Psoas muscle (tissue), 8 donors: ENCODE results near the gene HMCN1. TPM values are rescaled to one million over a fixed set of nuclear protein-coding genes. Genes with fewer than 3 reads are reported as not detected.

ENCODE experiments used
- ATAC-seq, 4 donors: fragments of 200-7000 bp; cut with Tn5 transposase; one replicate each; pipeline ENCODE4 v1.9.1; 2020; ENCODE audit warnings: moderate library complexity in 3 of 4, mild to moderate bottlenecking in 2 of 4
- DNase-seq, 2 donors: peaks; one replicate each; pipeline ENCODE4 v3.0.0-alpha.2; 2020
- H3K27ac ChIP-seq: fragments of 200-600 bp; one replicate; pipeline ENCODE4 v1.8.0; 2022
- H3K27me3 ChIP-seq, 3 donors: fragments of 200-600 bp in 1 of 3; one replicate each; pipeline versions ENCODE4 v1.6.1 to v1.8.0; 2013 to 2022; ENCODE audit warnings: low read length in 2 of 3, mild to moderate bottlenecking in 2 of 3, moderate library complexity in 1 of 3; ENCODE audit not compliant: insufficient read depth in 3 of 3
- H3K36me3 ChIP-seq, 2 donors: fragments of 200-600 bp in 1 of 2; one replicate each; pipeline versions ENCODE4 v1.6.1 to v1.8.0; 2013 to 2022; ENCODE audit warnings: low read depth in 1 of 2, mild to moderate bottlenecking in 1 of 2, moderate library complexity in 1 of 2; ENCODE audit not compliant: insufficient read depth in 1 of 2
- H3K4me1 ChIP-seq: fragments of 200-600 bp; one replicate; pipeline ENCODE4 v1.8.0; 2022
- H3K4me3 ChIP-seq: fragments of 200-600 bp; one replicate; pipeline ENCODE4 v1.8.0; 2022; ENCODE audit warnings: mild to moderate bottlenecking
- H3K9me3 ChIP-seq: fragments of 200-600 bp; one replicate; pipeline ENCODE4 v1.8.0; 2022
- WGBS, 3 donors: extraction: QIAGEN DNeasy Blood & Tissue Kit; methylation state at CpG; one replicate each; pipeline versions ENCODE4 v1.1.6 to v1.1.7; 2013; 5-methylcytosine and 5-hydroxymethylcytosine counted together
- intact Hi-C, 2 donors: fragments of 100-400 bp; cut with DNase I; formaldehyde crosslinking; loops; one replicate each; pipeline versions ENCODE4 v1.11.0 to v1.14.2; 2022
- polyA plus RNA-seq, 3 donors: library from polyadenylated mRNA; stranded (reverse); fragments of 200-250 nt; gene quantifications; one replicate each; pipeline ENCODE4 v1.2.3, GENCODE V29; 2013
- total RNA-seq, 4 donors: library from RNA; stranded (reverse); fragmentation: NEBNext Ultra II Directional in 2 of 4; extraction: Animal tissue kit (Norgen Biotek cat#: 25700) in 2 of 4; gene quantifications; one replicate each; pipeline versions ENCODE4 v1.2.1 to v1.2.4, GENCODE V29; 2021 to 2023
- TF ChIP-seq, protein P1 (sequence below): fragments of 200-600 bp; IDR thresholded peaks from one replicate; pipeline ENCODE4 v1.8.0; 2022; ENCODE audit warnings: antibody characterized with exemption
- donor health status: healthy with polysubstance abuse.
- donor health status: DM: no; HTN: no; CAD: no; lungs with moderate emphysema.
- donor health status: Bipolar disorder and iron deficiency.
- donor health status: healthy.
- donor health status: DM: yes; HTN: yes; CAD: no.
- donor health status: DM: no; HTN: no; CAD: no.
- donor health status: DM: no; HTN: no; CAD: no.
- donor health status: DM: yes; HTN: yes; CAD: no.

The HMCN1 gene
- total and polyA plus RNA-seq, 7 donors, result 1.3 to 6.5 (median 1.8) TPM

DNA sequence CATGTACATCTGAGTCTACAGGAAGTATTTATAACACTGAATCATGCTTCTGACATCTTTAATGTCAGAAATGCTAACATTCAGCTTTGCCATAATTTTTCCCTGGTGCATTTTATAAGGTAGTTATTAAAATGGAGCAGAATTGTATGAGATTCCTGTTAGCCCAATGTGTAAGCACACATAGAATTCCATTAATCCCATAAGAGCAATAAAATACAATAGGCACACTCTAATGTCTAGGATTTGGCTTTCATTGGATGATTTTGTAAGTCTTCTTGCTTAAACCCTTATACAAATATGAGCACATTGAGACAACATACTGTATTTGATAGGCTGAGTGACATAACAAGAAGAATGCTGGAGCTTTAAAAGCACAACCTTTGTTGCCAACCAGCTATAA lies 256.4 kb downstream of the HMCN1 start:
- no peak for ATAC-seq
- intact Hi-C loops, result no loop called here

DNA sequence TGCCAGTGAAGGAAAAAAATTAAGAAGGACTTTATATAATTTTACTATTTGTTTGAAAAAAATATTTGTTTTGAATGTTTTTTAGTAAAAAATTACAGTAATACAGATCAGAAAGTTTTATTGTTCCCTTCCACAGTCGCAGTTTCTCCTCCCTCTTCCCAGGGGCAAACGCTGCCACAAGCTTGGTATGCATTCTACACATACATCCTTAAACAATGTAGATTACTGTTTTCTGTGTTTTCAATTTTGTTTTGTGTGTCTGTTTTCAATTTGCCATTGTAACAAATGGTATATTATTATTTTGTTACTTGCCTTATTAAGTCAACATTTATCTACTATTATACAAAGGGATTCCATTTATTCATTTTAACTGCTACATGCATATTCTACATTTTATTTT lies 257.1 kb downstream of the HMCN1 start:
- Histone ChIP-seq H3K36me3 (no peaks in the 10 kb centered on the region), H3K27me3 (no peaks in the 10 kb centered on the region), H3K4me1 (no peaks in the 10 kb centered on the region), H3K4me3 (no peak overlapping the region), H3K27ac (no peak overlapping the region), H3K9me3 (no peaks in the 10 kb centered on the region)
- ATAC-seq (no peak), DNase-seq (no peak)
- intact Hi-C loops, result no loop called here
- 81 to 93% (median 83%) methylated on average over 2 of the region's 2 CpGs for WGBS, 3 donors
- TF ChIP-seq, protein P1, sequence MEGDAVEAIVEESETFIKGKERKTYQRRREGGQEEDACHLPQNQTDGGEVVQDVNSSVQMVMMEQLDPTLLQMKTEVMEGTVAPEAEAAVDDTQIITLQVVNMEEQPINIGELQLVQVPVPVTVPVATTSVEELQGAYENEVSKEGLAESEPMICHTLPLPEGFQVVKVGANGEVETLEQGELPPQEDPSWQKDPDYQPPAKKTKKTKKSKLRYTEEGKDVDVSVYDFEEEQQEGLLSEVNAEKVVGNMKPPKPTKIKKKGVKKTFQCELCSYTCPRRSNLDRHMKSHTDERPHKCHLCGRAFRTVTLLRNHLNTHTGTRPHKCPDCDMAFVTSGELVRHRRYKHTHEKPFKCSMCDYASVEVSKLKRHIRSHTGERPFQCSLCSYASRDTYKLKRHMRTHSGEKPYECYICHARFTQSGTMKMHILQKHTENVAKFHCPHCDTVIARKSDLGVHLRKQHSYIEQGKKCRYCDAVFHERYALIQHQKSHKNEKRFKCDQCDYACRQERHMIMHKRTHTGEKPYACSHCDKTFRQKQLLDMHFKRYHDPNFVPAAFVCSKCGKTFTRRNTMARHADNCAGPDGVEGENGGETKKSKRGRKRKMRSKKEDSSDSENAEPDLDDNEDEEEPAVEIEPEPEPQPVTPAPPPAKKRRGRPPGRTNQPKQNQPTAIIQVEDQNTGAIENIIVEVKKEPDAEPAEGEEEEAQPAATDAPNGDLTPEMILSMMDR, result no peak

More for the DNA sequence above, 256.4 kb downstream of the HMCN1 start:
- no peak for DNase-seq
- no peaks in the 10 kb centered on the region for H3K36me3 ChIP-seq
- no peaks in the 10 kb centered on the region for H3K4me1 ChIP-seq
- H3K4me3 ChIP-seq, result no peak overlapping the region
- H3K27ac ChIP-seq, result no peak overlapping the region
- H3K27me3 ChIP-seq, result no peaks in the 10 kb centered on the region
- H3K9me3 ChIP-seq, result no peaks in the 10 kb centered on the region
- TF ChIP-seq, protein P1, result no peak

DNA sequence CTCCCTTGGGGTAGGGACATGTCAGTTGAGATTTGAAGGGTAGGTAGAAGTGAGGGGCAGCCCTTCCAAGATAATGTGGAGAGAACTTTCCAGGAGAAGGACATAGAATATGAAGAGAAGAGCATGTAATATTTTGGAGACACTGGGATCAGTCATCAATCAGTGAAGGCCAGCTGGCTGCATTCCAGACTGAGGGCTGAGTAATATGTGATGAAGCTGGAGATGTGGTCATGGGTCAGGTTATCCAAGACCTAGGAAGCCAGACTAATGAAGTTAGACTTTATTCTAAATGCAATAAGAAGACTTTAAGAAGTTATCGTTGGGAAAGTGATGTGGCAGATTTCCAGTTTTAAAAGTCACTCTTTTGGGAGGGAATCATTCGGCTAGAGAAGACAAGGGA lies 262.0 kb downstream of the HMCN1 start:
- ATAC-seq (no peak), DNase-seq (peak; percentile 62 to 67)
- Histone ChIP-seq H3K27me3 (no peaks in the 10 kb centered on the region), H3K4me1 (no peaks in the 10 kb centered on the region), H3K27ac (no peak overlapping the region), H3K4me3 (no peak overlapping the region), H3K9me3 (no peaks in the 10 kb centered on the region), H3K36me3 (no peaks in the 10 kb centered on the region)
- intact Hi-C loops, result no loop called here
- WGBS, 3 donors, result 70 to 74% (median 73%) methylated on average over 2 of the region's 2 CpGs
- TF ChIP-seq, protein P1, result no peak

DNA sequence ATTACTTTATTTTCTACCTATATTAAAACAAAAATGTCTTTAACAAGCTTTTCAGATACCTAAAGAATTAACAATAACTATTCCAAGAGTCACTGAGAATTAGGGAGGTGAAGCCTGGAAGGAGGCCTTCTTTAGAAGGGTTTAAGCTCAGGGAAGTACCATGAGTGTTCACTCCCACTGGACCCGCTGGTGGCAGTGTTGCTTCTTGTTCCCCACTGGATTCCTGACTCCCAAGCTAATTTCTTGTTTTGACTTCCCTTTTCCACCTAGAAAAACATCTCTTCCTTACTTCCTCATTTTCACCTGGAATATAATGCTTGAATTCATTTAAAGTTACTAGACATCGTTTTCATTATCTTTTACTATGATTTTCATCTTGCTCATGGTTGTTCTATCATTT lies 264.2 kb downstream of the HMCN1 start:
- Histone ChIP-seq H3K9me3 (no peaks in the 10 kb centered on the region), H3K27me3 (no peaks in the 10 kb centered on the region), H3K36me3 (no peaks in the 10 kb centered on the region), H3K4me1 (no peaks in the 10 kb centered on the region), H3K4me3 (no peak overlapping the region), H3K27ac (no peak overlapping the region)
- DNase-seq, result peak in 1 of 2 donors; percentile 12
- intact Hi-C loops, result no loop called here
- WGBS, 3 donors, result 83 to 95% (median 94%) methylated on average over 2 of the region's 2 CpGs
- ATAC-seq, result no peak
- TF ChIP-seq, protein P1, result no peak

DNA sequence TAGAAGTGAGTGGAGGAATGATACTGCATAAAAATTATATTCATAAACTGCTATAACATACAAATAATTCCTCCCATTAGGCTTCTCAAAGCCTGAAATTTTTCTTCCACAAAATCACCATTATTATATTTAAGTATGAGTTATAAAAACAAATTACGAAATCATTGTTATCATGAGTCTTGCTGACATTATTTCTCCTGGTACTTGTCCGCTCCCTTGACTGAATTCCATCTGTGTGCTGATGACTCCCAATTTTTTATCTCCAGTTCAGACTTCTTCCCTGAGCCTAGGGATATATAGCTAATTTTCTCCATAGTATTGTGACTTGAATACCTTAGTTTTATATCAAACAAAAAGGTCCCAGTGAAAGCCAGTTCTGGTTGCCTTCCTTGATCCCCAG lies 268.2 kb downstream of the HMCN1 start:
- DNase-seq, result no peak

More for the DNA sequence above, 268.2 kb downstream of the HMCN1 start:
- H3K4me3 ChIP-seq, result no peak overlapping the region
- no peak overlapping the region for H3K27ac ChIP-seq
- ATAC-seq, result no peak
- no peaks in the 10 kb centered on the region for H3K36me3 ChIP-seq
- intact Hi-C loops, result no loop called here
- no peaks in the 10 kb centered on the region for H3K4me1 ChIP-seq
- TF ChIP-seq, protein P1, result no peak
- H3K27me3 ChIP-seq, result no peaks in the 10 kb centered on the region
- WGBS, 3 donors, result 92 to 96% (median 93%) methylated on average over 2 of the region's 2 CpGs
- no peaks in the 10 kb centered on the region for H3K9me3 ChIP-seq
